ENCODE measurements around the gene BAIAP3. TPM values are rescaled to one million over a fixed set of nuclear protein-coding genes. Genes with fewer than 3 reads are reported as not detected.

BAIAP3 gene
- total RNA-seq, 1 experiment from 2014 or later, result 44.7 TPM

DNA sequence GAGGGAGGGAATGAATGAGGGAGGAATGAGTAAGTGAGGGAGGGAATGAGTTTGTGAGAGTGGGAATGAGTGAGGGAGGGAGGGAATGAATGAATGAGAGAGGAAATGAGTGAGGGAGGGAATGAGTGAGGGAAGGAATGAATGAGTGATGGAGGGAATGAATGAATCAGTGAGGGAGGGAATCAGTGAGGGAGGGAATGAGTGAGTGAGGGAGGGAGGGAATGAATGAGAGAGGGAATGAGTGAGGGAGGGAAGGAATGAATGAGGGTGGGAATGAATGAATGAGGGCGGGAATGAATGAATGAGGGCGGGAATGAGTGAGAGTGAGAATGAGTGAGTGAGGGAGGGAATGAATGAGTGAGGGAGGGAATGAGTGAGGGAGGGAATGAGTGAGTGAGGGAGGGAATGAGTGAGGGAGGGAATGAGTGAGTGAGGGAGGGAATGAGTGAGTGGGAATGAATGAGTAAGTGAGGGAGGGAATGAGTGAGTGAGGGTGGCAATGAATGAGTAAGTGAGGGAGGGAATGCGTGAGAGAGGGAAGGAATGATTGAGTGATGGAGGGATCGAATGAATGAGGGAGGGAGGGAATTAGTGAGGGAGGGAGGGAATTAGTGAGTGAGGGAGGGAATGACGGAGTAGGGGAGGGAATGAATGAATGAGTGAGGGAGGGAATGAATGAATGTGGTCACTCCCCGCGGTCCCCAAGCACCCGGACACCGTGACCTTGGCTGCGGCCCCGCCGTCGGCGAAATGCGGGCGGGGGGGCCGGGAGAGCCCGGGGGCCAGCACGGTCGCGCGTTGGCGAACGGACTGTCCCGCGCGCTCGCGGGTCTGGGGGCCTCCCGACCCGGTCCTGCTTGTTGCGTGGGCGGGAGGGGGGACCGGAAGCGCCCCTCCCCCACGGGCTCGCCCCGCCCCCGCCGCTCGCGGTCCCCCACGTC is 25.1 kb upstream of the BAIAP3 start:
- peak overlapping the region; percentile 93 for H3K9ac ChIP-seq (ENCODE audit: low read length)
- H2AFZ ChIP-seq (ENCODE audit: low read depth, low read length, poor library complexity, severe bottlenecking), result no peak overlapping the region
- H3K27me3 ChIP-seq (ENCODE audit: insufficient read depth, low read length), result no peaks in the 10 kb centered on the region
- H3K4me3 ChIP-seq (replicated peaks in 1 of 2; ENCODE audit: low read depth in 1 of 2, low read length in 2 of 2), result peak overlapping the region; percentile 39 to 63
- TF ChIP-seq, protein P1, sequence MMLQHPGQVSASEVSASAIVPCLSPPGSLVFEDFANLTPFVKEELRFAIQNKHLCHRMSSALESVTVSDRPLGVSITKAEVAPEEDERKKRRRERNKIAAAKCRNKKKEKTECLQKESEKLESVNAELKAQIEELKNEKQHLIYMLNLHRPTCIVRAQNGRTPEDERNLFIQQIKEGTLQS (IDR thresholded peaks at IDR 0.05), result no peak
- no peak for TF ChIP-seq CEBPB (IDR thresholded peaks at IDR 0.05; ENCODE audit: low read depth)
- TF ChIP-seq EZH2phosphoT487 (IDR thresholded peaks at IDR 0.05; ENCODE audit: borderline replicate concordance), result no peak
- TF ChIP-seq POLR2AphosphoS5 (IDR thresholded peaks at IDR 0.05; ENCODE audit: low read depth, low read length), result peak; percentile 58; the same call in 1 of the 2 replicates
- DNase-seq (ENCODE audit: low read depth, low spot score) (peak; percentile 74), ATAC-seq (peak; percentile 50)
- H3K27ac ChIP-seq (ENCODE audit: low read depth, low read length), result peak overlapping the region; percentile 100
- no peaks in the 10 kb centered on the region for H3K9me3 ChIP-seq (ENCODE audit: control insufficient read depth in 1 of 2, insufficient read depth in 1 of 2, low read depth in 1 of 2, low read length in 2 of 2)
- peaks cover 29% of the 10 kb centered on the region; the same call in 1 of the 2 replicates for H4K20me1 ChIP-seq (ENCODE audit: insufficient read depth)
- ChIA-PET RAD21 (ENCODE audit: low non-redundant PET in 1 of 2, low total read pairs in 2 of 2, uncharacterized antibody in 2 of 2, unreplicated experiment in 2 of 2) (no interaction called here), POLR2A (interaction anchor here (0.7 to 1.6 kb wide), 3 partner anchors 12 to 55 kb away, joined by 3 to 5 read pairs (median 3); no protein-coding TSS in a partner anchor), CTCF (interaction anchor here (1.0 kb wide), 1 partner anchor 11 kb away, joined by 4 read pairs; no protein-coding TSS in a partner anchor)
- H3K4me1 ChIP-seq (ENCODE audit: control insufficient read depth in 1 of 2, insufficient read depth in 2 of 2, low read length in 2 of 2), result peaks cover 24 to 69% of the 10 kb centered on the region in 2 experiments
- peak overlapping the region; percentile 84 for H3K4me2 ChIP-seq (ENCODE audit: low read length)
- no peaks in the 10 kb centered on the region for H3K9me2 ChIP-seq (ENCODE audit: insufficient read depth)
- intact Hi-C loops (cut with micrococcal nuclease), result no loop called here
- peaks cover 35% of the 10 kb centered on the region for H3K79me2 ChIP-seq (ENCODE audit: insufficient read depth, low read length)
- H3K36me3 ChIP-seq (ENCODE audit: control insufficient read depth in 1 of 2, insufficient read depth in 2 of 2, low read length in 2 of 2), result peaks cover 0 to 12% of the 10 kb centered on the region in 2 experiments; a peak in 1 of 4 replicates
- no TSS peak for BruUV-seq (replicated peaks)
